DMS53 (cell line): ENCODE measurements around the gene MRGPRF.
A peak's percentile ranks its signal among the peaks of the same experiment; 100 is the strongest.

Source experiments
- DNase-seq: peaks from one replicate; lab custom pipeline; 2025; lab: John Stamatoyannopoulos, UW

MRGPRF gene

GRCh38 chr11:69022260-69022659 is 9.2 kb upstream of the MRGPRF start:
- no peak for DNase-seq

GRCh38 chr11:69018924-69019323 is 5.9 kb upstream of the MRGPRF start:
- no peak for DNase-seq

GRCh38 chr11:69017951-69018350 is 4.9 kb upstream of the MRGPRF start:
- DNase-seq = no peak

- no peak for DNase-seq
Measured at GRCh38 chr11:69014898-69015549, 2.0 kb upstream of the MRGPRF start.

GRCh38 chr11:69014084-69014851 is 1.2 kb upstream of the MRGPRF start:
- peak; percentile 66 for DNase-seq

GRCh38 chr11:69012092-69013008 is 696 bp downstream of the MRGPRF start:
- no peak for DNase-seq

- DNase-seq = no peak
Measured at GRCh38 chr11:69011624-69012091, 1.4 kb downstream of the MRGPRF start.

GRCh38 chr11:69010964-69011623 is 2.0 kb downstream of the MRGPRF start:
- DNase-seq = peak; percentile 79

GRCh38 chr11:69010361-69010891 is 2.6 kb downstream of the MRGPRF start:
- DNase-seq = peak; percentile 54

- DNase-seq = no peak
Measured at GRCh38 chr11:69009441-69010211, 3.4 kb downstream of the MRGPRF start.

- DNase-seq = no peak
Measured at GRCh38 chr11:69008737-69009440, 4.2 kb downstream of the MRGPRF start.

- DNase-seq = no peak
Measured at GRCh38 chr11:69007975-69008381, 5.1 kb downstream of the MRGPRF start.

- no peak for DNase-seq
Measured at GRCh38 chr11:69006816-69007215, 6.2 kb downstream of the MRGPRF start.

GRCh38 chr11:69005631-69006368 is 7.2 kb downstream of the MRGPRF start:
- no peak for DNase-seq

- no peak for DNase-seq
Measured at GRCh38 chr11:69005183-69005630, 7.8 kb downstream of the MRGPRF start.

- no peak for DNase-seq
Measured at GRCh38 chr11:69004411-69005182, 8.4 kb downstream of the MRGPRF start.

- DNase-seq = no peak
Measured at GRCh38 chr11:69003866-69004367, 9.1 kb downstream of the MRGPRF start.

- no peak for DNase-seq
Measured at GRCh38 chr11:69003301-69003865, 9.7 kb downstream of the MRGPRF start.
